Measurements from ENCODE around the gene CHPF. TPM values are rescaled to one million over a fixed set of nuclear protein-coding genes. Genes with fewer than 3 reads are reported as not detected.

The CHPF gene
- total RNA-seq, 1 experiment from 2014 or later: 139 TPM

GRCh38 chr2:219548990-219549389 lies 5.4 kb upstream of the CHPF start:
- H2AFZ ChIP-seq (ENCODE audit: low read length): no peak overlapping the region

GRCh38 chr2:219547621-219548020 lies 4.0 kb upstream of the CHPF start:
- H3K4me3 ChIP-seq (ENCODE audit: low read length): no peak overlapping the region
- BruUV-seq (replicated peaks): no TSS peak
- CTCF ChIA-PET: no interaction called here

More at GRCh38 chr2:219548990-219549389, 5.4 kb upstream of the CHPF start:
- Histone ChIP-seq H3K27ac (ENCODE audit: low read length) (no peak overlapping the region), H3K79me2 (ENCODE audit: low read length) (no peaks in the 10 kb centered on the region), H3K4me3 (ENCODE audit: low read length) (no peak overlapping the region), H4K20me1 (ENCODE audit: low read length) (no peaks in the 10 kb centered on the region), H3K9me2 (replicated peaks; ENCODE audit: low read length) (no peaks in the 10 kb centered on the region), H3F3A (ENCODE audit: low read length, unreplicated experiment) (no peaks in the 10 kb centered on the region), H3K36me3 (ENCODE audit: low read depth, low read length) (no peaks in the 10 kb centered on the region), H3K27me3 (ENCODE audit: low read length) (no peaks in the 10 kb centered on the region), H3K4me1 (ENCODE audit: insufficient read depth, low read length) (peaks cover 9% of the 10 kb centered on the region), H3K4me2 (ENCODE audit: low read length) (no peak overlapping the region), H3K9ac (ENCODE audit: low read length) (no peak overlapping the region), H3K9me3 (ENCODE audit: low read length) (no peaks in the 10 kb centered on the region)
- TF ChIP-seq CTCF (conservative IDR thresholded peaks at IDR 0.05; ENCODE audit: low read depth, low read length): no peak
- no peak for TF ChIP-seq EZH2phosphoT487 (IDR thresholded peaks at IDR 0.05; ENCODE audit: borderline replicate concordance, low read length)
- no peak for DNase-seq
- ChIA-PET CTCF (no interaction called here), POLR2A (ENCODE audit: unreplicated experiment) (interaction anchor here (0.6 kb wide), 1 partner anchor 22 kb away, joined by 6 read pairs; no protein-coding TSS in a partner anchor)
- intact Hi-C loops (cut with micrococcal nuclease): no loop called here
- no peak for ATAC-seq
- no TSS peak for BruUV-seq (replicated peaks)

GRCh38 chr2:219545943-219546352 lies 2.3 kb upstream of the CHPF start:
- Histone ChIP-seq H2AFZ (ENCODE audit: low read length) (no peak overlapping the region), H3K27ac (ENCODE audit: low read length) (no peak overlapping the region), H3K9ac (ENCODE audit: low read length) (no peak overlapping the region), H4K20me1 (ENCODE audit: low read length) (no peaks in the 10 kb centered on the region), H3K4me3 (ENCODE audit: low read length) (no peak overlapping the region), H3K9me3 (ENCODE audit: low read length) (no peaks in the 10 kb centered on the region), H3K9me2 (replicated peaks; ENCODE audit: low read length) (no peaks in the 10 kb centered on the region), H3K27me3 (ENCODE audit: low read length) (no peaks in the 10 kb centered on the region), H3K79me2 (ENCODE audit: low read length) (peaks cover 14% of the 10 kb centered on the region), H3K4me1 (ENCODE audit: insufficient read depth, low read length) (peaks cover 7% of the 10 kb centered on the region; the same call in 1 of the 2 replicates), H3F3A (ENCODE audit: low read length, unreplicated experiment) (no peaks in the 10 kb centered on the region), H3K36me3 (ENCODE audit: low read depth, low read length) (peaks cover 4% of the 10 kb centered on the region), H3K4me2 (ENCODE audit: low read length) (no peak overlapping the region)
- CTCF ChIA-PET: no interaction called here
- no peak for ATAC-seq
- POLR2A ChIA-PET (ENCODE audit: unreplicated experiment): no interaction called here
- no peak for DNase-seq
- intact Hi-C loops (cut with micrococcal nuclease): no loop called here
- TF ChIP-seq CTCF (conservative IDR thresholded peaks at IDR 0.05; ENCODE audit: low read depth, low read length) (no peak), EZH2 (IDR thresholded peaks at IDR 0.05; ENCODE audit: low read length, unreplicated experiment) (no peak), EZH2phosphoT487 (IDR thresholded peaks at IDR 0.05; ENCODE audit: borderline replicate concordance, low read length) (no peak)
- BruUV-seq (replicated peaks): no TSS peak

More at GRCh38 chr2:219547621-219548020, 4.0 kb upstream of the CHPF start:
- Histone ChIP-seq H3K36me3 (ENCODE audit: low read depth, low read length) (no peaks in the 10 kb centered on the region), H3K27ac (ENCODE audit: low read length) (no peak overlapping the region), H3K79me2 (ENCODE audit: low read length) (peaks cover 6% of the 10 kb centered on the region), H3K9ac (ENCODE audit: low read length) (no peak overlapping the region), H4K20me1 (ENCODE audit: low read length) (no peaks in the 10 kb centered on the region), H3K9me2 (replicated peaks; ENCODE audit: low read length) (no peaks in the 10 kb centered on the region), H3F3A (ENCODE audit: low read length, unreplicated experiment) (no peaks in the 10 kb centered on the region), H3K9me3 (ENCODE audit: low read length) (no peaks in the 10 kb centered on the region), H3K4me1 (ENCODE audit: insufficient read depth, low read length) (peaks cover 4% of the 10 kb centered on the region; the same call in 1 of the 2 replicates), H3K4me2 (ENCODE audit: low read length) (no peak overlapping the region), H2AFZ (ENCODE audit: low read length) (no peak overlapping the region), H3K27me3 (ENCODE audit: low read length) (no peaks in the 10 kb centered on the region)
- TF ChIP-seq CTCF (conservative IDR thresholded peaks at IDR 0.05; ENCODE audit: low read depth, low read length): no peak
- TF ChIP-seq EZH2 (IDR thresholded peaks at IDR 0.05; ENCODE audit: low read length, unreplicated experiment): no peak
- TF ChIP-seq EZH2phosphoT487 (IDR thresholded peaks at IDR 0.05; ENCODE audit: borderline replicate concordance, low read length): no peak
- ATAC-seq (no peak), DNase-seq (no peak)
- POLR2A ChIA-PET (ENCODE audit: unreplicated experiment): no interaction called here
- intact Hi-C loops (cut with micrococcal nuclease): no loop called here

All from PC-3 (cell line).